CMK (cell line): ENCODE results near the gene LACTBL1.
A peak's percentile ranks its signal among the peaks of the same experiment; 100 is the strongest.

Experiments used
- DNase-seq: peaks from one replicate; pipeline ENCODE4 v3.0.0-alpha.2; 2010; ENCODE audit warnings: low read depth

The LACTBL1 gene

DNA sequence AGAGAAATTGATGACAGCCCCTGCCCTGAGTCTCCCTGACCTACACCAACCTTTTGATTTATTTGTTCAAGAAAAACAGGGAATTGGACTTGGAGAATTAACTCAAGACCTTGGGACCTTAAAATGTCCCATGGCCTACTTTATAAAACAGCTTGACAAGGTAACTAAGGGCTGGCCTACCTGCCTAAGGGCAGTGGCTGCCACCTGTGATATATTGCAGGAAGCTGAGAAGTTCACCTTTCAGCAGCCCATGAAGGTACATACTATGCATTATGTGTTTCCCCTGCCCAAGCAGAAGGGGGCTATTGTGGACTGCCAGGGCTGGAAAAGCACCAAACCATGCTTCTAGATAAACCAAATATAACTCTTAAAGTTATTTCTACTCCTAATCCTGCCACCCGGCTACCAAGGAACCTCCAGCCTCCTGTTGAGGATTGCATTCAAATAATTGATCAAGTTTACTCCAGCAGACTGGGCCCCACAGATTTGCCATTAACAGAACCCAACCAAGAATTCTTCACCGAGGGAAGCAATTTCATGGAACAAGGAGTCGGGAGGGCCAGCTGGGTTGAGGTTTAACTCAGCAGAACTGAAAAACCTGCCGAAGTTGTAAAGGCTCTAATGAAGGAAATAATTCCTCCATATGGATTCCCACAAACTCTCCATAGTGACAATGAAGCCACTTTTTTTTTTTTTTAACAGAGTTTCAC is 28.2 kb downstream of the LACTBL1 start:
- DNase-seq, result no peak

DNA sequence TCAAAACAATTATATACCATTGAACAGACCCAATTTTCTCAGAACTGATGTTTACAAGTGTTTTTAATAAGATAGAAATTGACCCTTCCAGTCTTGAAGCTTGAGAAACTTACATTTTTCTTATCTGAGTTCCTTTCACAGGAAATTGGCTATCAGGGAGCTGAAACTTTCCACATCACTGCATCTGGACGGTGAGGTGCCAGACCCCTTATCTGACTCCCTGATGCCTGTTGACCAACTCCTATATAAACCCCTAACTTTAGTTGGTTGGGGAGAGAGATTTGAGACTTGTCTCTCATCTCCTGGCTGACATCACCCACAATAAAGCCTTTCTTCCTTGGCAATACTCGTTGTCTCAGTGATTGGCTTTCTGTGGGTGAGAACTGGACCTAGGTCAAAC is 31.4 kb downstream of the LACTBL1 start:
- no peak for DNase-seq

DNA sequence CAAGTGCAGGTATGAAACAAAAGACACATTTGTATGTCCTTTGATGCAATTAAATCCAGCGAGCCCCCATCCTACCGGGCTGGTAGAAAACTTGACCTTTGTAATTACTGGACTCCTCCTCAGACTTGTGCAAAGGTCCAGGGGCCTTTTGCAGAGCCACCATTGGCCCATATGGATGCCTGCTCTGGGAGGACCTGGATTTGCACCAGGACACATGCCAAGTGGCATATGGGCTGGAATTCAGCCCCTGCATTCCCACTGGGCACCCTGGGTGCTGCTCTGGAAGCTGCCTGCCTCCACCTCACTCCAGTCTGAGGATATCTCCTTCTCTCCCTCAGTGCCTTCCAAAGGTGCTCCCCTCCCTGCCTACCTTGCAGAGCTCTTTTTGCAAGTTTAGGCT is 36.0 kb downstream of the LACTBL1 start:
- DNase-seq, result no peak

DNA sequence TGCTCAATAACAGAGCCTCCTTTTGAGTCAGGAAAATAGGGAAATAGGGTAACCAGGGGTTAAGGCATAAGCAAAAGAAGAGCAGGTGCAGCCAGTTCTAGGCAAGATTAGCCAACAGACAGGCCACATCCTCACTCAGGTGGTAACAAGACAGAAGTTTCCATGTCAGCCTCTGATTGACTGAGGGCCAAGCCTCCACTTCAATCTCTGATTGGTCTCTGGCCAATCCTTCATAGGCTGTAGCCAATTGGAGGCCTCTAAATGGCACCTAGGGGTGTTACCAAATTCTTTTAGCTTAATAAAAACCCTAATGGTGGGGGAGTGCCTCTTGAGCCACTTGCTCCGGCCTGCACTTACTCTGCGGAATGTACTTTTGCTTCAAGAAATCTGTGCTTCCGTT is 37.2 kb downstream of the LACTBL1 start:
- DNase-seq, result no peak

DNA sequence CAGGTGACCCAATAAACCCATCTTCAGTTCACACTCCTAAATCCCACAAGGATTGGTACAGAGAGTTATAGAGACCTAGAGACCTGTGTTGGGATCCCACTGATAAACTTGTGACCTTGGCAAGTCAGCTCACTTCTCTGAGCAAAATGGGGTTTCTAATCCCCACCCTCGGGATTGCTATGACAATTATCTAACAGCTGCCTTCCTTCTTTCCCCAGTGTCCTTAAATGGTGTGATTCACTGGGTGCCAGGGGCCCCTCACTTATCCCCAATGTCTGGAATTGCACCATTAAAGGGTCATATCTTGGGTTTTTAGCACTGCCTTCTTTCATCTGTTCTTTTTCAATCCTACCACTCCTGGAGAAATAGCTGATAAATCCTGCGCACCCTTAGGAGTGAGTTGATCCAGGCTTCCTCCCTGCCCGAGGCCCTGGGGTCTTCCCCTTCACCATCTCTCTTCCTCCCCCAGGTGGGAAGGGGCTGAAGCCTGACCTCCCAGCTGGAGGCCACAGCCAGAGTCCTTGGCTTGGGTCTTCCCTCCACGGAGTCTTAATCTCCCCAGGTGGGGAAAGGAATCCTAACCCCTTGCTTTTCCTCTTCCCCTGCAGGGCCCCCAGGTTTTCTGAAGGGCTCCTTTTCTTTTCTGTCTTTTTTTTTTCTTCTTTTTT is 39.7 kb downstream of the LACTBL1 start:
- DNase-seq, result no peak

DNA sequence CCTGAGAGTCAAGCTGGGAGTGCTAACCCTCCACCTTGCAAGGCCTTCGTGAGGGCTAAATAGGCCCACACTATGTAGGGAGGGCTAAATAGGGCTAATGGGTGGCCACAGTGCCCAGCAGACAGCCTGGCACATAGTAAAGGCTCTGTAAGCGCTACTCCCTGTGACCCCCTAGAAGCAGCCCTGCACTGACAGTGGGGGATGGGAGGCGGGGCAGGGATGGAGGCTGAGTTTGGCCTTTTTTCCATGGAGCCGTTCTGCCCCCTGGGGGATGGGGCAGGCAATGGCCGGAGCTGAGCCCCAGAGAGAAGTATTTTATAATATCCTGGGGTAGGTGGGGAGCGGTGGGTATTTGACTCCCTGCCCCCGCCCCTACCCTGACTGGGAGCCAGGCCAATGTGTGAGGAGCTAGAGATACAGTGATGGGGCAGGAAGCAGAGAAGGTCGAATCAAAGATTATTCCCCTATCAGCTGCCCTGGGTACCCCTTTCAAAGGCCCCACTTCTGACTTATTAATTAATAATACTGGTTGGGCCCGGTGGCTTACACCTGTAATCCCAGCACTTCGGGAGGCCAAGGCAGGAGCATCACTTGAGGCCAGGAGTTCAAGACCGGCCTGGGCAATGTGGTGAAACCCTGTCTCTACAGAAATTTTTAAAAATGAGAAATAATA is 42.3 kb downstream of the LACTBL1 start:
- peak; percentile 20 for DNase-seq

DNA sequence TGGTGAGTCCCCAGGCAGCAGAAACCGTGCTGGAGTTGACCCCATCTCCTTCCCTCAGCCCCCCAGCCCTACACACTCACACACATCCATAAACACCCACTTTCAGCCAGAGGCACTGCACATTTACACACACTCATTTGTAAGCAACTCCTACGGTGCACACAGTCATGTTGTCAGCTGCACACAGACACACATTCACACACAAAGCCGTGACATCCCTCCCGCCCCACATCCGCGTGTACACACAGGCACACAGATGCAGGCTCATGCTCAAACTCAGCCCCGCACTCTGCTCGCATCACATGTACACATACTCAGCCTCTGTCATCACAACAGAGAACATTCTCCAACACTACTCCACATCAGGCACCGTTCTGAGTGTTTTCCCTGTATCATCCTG is 47.6 kb downstream of the LACTBL1 start:
- no peak for DNase-seq

DNA sequence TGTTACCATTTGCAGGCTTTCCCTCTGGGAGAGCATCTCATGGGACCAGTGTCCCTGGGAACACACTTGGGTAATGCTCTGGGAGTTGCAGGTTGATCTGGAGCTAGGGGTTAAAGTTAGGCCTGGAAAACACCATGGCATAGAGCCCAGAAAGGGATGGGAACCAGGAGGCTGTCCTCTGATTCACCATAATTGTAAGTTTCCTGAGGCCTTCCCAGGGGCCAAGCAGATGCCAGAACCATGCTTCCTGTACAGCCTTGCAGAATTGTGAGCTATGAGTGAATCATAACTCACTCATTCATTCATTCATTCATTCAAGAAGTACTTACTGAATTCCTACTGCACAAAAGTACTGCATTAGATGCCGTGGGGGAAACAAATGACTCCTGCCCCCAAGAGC is 50.0 kb downstream of the LACTBL1 start:
- DNase-seq, result no peak

DNA sequence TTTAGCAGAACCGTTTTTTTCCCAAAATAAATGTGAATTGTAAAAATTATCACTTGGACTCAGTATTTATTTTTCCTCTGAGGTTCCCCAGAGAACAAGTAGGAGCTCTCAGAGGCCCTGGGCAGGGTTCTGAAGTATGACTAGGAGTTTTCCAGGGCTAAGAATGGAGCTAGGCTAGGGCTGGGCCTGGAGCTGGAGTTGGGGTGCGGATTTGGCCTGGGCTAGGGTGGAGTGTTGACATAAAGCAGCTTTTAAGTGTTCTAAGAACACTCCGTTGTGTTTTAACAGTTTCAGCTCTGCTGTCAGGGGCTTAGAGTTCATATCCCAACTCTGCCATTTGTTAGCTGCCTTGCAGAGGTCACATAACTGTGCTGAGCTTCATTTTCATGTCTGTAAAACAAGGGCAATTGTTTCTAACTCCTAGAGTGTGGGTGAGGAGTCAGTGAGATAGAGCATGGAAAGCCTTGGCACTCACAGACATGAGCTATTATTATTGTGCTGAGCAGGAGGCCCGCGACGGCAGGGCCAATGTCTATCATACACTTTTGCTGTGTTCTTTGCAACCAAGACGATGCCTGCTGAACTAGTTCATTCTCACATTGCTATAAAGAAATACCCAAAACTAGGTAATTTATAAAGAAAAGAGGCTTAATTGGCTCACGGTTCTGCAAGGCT is 51.1 kb downstream of the LACTBL1 start:
- no peak for DNase-seq

DNA sequence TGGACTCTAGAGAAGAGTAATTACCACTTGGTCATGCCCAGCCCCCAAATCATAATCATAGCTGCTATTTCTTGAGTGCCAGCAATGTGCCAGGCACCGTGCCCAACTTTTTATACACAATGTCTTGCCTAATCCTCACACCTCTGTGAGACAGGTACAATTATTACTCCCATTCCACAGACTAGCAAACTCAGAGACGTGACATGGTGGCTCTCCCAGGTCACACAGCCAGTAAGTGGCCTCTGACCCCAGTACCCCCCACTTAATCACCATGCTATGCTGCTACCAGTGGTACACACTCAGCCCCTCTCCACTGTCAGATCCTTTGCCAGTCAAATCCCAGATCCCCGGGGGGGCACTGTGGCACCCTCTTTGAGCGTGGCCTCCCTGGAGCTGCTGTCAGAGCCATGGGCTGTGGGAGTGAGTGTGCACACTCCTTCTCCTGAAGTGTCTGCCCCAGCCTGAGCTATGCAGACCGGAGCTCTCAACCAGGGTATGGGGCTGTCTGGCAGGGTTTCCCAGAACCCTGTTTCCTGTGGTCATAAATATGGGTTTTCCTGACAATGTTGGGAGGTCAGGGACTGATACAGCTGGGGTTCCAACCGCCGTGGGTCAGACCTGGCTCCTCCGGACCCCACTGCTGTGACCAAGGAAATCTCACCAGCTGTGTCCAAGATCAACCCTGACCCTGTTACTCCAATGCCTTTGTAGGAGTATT is 51.8 kb downstream of the LACTBL1 start:
- DNase-seq, result no peak

DNA sequence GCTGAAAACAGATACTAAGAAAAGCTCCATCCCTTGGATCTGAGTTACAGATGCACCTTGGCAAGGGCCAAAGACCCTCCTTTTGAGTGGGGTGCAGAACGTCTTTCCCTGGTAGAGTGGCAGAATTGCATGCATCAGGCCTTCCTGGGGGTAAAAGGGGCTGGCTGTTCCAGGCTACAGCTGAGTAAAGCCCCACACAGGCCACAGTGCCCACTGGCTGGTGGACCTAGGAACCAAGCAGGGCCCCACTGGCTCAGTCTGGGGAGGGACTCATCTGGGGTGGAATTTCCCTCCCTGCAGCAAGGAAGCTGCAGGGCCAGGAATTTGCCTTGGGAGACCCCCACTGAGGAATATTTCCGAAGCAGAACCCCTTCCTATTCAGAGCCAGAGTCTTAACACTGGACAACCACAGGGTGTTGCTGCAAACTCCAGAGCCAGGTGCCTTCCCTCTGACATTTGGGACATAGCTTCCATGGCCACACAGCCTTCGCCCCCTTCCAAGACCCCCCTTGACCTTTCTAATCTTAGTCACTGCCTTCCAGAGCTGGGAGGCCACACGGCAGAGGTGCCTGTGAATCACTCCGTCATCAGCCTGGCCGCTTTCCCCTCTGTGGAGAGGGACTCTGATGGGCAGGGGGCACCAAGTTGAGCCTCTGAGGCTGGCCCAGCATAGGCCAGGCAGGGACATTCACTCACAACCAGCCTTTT is 52.5 kb downstream of the LACTBL1 start:
- no peak for DNase-seq

DNA sequence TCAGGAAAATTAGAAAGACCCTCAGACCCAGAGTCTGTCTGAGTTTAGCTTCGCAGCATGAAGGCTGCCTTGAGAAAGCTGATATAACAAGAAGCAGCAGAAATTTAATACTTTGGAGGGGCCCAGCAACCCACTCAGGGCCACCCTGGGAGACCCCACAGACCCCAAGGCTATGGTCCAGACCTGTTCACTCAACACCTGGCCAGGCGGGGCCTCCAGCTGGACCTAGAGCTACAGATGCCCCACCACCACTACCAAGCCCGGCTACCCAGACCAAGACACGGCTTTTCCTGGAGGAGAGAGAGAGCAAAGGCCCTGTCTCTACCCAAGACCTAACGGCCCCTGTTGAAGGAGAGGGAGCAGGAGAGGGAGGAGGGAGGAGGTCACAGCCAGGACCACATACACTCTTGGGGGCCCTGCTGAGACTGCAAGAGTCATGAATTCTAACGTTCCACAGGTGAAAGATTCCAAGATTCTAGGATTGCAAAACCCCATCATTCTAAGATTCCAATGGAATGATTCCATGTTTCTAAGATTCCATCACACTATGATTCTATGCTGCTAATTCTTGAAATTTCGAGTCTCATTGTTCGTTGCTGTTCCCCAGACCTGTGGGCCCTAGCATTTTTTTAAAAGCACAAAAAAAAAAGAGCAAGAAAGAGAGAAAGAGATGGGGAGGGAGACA is 53.2 kb downstream of the LACTBL1 start:
- no peak for DNase-seq

DNA sequence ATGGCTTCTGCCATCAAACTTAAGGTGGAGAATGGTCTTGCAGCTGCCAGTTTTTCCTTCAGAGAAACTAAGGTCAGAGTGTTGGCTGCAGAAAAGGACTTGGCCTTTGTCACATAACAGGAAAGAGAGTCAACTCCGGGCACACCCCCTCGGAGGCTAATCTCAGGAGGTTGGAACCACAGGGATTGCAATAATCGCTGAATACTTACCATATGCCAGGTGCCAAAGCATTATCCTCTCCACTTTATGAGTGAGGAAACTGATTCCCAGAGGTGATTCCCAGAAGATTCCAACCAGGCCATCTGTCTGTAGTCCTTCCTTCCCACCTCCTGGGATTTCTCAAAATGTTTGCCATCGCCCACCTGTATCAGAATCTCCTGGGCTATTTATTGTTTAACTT is 54.0 kb downstream of the LACTBL1 start:
- DNase-seq, result no peak

DNA sequence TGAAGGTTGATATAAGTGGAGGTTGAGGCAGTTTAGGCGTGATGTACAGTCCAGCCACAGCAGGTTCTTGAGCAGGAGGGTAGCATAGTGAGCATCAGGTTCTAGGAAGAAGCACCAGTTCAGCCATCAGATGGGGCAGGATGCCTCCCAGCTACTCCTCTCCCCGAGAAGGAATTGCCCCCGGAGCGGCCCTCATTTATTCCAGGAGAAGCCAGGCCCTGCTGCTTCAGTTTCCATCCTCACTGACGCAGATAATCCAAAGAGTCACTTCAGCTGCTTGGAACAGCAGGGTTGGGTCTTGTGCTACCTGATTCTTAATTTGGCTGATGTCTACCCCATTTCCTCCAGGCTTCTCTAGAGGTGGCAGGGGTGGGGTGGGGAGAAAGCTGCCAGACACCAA is 54.7 kb downstream of the LACTBL1 start:
- DNase-seq, result no peak

DNA sequence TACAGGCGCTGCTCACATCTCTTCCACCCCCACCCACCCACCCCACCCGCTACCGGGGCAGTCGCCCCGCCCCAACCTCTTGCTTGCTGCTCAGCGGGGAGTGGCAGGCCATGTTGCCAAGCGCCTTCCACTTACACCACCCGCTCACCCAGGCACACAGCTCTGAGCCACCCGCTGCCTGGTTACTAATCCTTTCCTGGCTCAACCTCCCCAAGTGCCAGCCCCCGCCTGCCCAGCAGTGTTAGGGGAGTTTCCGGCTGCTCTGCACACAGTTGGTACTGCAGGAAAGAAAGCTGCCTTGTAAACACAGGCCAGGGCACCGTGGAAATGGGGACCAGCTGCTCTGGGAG is 56.2 kb downstream of the LACTBL1 start:
- DNase-seq, result peak; percentile 35

DNA sequence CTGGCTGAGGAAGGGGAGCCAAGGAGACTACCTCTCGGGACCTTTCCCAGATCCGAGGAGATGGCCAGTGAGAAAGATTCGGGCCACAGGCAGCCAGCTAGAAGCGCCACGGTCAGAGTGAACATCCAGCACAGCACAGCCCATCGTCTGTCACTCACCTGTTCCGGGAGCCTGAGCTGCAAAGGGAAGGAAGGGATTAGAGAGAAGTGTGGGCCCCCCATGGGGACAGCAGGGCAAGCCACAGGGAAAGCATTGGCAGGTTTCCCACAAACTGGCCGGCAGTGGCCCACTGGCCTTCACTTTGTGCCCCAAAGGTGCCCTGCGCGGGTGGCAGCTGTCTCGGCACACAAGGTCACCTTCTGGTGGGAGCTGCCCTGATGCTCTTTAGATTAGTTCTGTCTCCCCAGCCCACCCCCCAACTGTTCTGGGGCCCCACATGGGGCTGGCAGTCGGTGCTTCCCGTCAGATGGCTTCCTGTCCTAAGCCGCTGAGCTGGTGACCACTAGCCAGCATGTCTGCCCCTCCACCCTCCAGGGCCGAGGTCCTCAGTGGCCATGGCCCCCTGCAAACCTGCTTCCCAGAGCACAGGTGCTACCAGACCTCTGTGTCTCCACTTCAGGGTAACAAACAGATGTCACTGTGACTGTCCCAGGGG is 56.7 kb downstream of the LACTBL1 start:
- no peak for DNase-seq

DNA sequence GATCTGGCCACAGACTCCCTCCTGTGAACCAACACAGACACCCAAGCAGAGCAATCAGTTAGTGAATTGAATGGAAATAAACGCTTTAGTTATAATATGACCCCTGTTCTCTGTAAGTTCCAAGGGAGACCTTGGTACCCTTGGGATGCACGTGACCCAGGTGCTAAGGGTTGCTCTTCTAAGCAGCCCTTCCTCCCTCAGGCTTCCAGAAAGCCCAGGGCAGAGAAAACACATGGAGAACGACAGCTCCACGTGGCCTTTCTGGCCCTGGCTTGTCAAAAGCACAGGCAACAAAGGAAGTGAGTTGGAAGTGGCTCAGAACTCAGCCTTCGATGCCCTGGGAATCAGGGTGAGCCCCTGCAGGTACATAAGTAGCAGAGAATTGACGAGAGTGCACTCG is 57.4 kb downstream of the LACTBL1 start:
- no peak for DNase-seq

DNA sequence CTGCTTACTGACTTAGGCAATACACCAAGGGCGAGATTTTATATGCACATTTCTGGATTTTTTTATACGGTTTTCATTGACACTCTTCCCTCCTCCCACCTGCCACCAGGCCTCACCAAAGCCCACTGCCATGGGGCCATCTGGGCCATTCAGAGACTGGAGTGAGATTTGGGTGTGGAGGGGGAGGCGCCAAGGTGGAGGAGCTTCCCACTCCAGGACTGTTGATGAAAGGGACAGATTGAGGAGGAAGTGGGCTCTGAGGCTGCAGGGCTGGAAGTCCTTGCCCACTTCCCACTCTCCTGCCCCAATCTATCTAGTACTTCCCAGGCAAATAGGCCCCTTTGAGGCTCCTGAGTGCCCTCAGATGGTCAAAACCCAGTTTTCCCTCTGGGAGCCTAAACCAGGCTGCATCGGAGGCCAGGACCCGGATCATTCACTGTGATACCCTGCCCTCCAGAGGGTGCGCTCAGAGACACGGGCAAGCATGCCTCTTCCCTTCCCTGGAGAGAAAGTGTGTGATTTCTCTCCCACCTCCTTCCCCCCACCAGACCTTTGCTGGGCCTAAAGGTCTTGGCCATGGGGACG is 57.9 kb downstream of the LACTBL1 start:
- peak; percentile 5 for DNase-seq

DNA sequence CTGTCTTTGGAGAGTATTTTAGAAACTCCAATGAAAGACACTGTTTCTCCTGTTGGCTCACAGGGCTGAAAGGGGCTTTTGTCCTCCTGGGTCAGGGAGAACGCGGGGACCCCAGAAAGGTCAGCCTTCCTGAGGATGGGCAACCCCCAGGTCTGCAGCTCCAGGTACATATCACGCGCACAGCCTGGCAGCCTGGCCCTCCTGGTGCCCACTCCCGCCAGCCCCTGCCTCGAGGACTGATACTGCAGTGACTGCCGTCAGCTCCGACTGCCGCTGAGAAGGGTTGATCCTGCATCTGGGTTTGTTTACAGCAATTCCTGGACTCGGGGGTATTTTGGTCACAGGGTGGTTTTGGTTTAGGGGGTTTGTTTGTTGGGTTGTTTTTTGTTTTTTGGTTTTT is 58.5 kb downstream of the LACTBL1 start:
- no peak for DNase-seq
